OCI-LY7 (cell line): ENCODE data around the gene DDX39A. TPM values are rescaled to one million over a fixed set of nuclear protein-coding genes. Genes with fewer than 3 reads are reported as not detected.

Experiments
- BruUV-seq: library from RNA; stranded (reverse); fragments of 400-500 nt; replicated peaks from 2 replicates; lab custom pipeline; 2021; lab: Mats Ljungman, UMichigan
- CTCF ChIA-PET: fragments of 300-600 bp; sonication (Branson Sonifier 250); formaldehyde crosslinking; loops from one replicate; lab custom pipeline; 2022; ENCODE audit warnings: antibody characterized with exemption; ENCODE audit not compliant: unreplicated experiment; lab: Charles Lee
- POLR2A ChIA-PET: fragments of 300-600 bp; sonication (Branson Sonifier 250); formaldehyde crosslinking; loops from one replicate; lab custom pipeline; 2022; ENCODE audit warnings: antibody characterized with exemption; lab: Charles Lee
- DNase-seq: peaks from one replicate; pipeline ENCODE4 v3.0.0-alpha.2; 2015; ENCODE audit warnings: low spot score
- H2AFZ ChIP-seq: fragments of 200-600 bp; sonication (generic), shearing (Covaris generic); 2 replicates; pipeline ENCODE4 v1.6.1; 2014; ENCODE audit warnings: mild to moderate bottlenecking, antibody characterized with exemption, low read length, moderate library complexity
- H3K27ac ChIP-seq: fragments of 200-600 bp; sonication (generic); 2 replicates; pipeline ENCODE4 v1.5.1; 2014; ENCODE audit warnings: mixed run types, low read depth, mild to moderate bottlenecking, moderate library complexity, low read length, inconsistent platforms; ENCODE audit not compliant: poor library complexity, severe bottlenecking
- H3K36me3 ChIP-seq: fragments of 200-600 bp; sonication (generic); 2 replicates; pipeline ENCODE4 v1.6.1; 2014; ENCODE audit warnings: mild to moderate bottlenecking, antibody characterized with exemption, low read length, moderate library complexity, mixed read lengths; ENCODE audit not compliant: insufficient read depth
- H3K4me1 ChIP-seq: fragments of 200-600 bp; sonication (generic); 2 replicates; pipeline ENCODE4 v1.5.1; 2014; ENCODE audit warnings: mild to moderate bottlenecking, low read length; ENCODE audit not compliant: insufficient read depth, poor library complexity, severe bottlenecking
- H3K4me2 ChIP-seq: fragments of 200-600 bp; sonication (generic); 2 replicates; pipeline ENCODE4 v1.6.1; 2014; ENCODE audit warnings: mild to moderate bottlenecking, low read length
- H3K4me3 ChIP-seq: fragments of 200-600 bp; sonication (generic); 2 replicates; pipeline ENCODE4 v1.5.1; 2014; ENCODE audit warnings: mild to moderate bottlenecking, low read depth, low read length; ENCODE audit not compliant: poor library complexity, severe bottlenecking
- H3K79me2 ChIP-seq: fragments of 200-600 bp; sonication (generic); 2 replicates; pipeline ENCODE4 v1.6.1; 2016; ENCODE audit warnings: low read depth, mild to moderate bottlenecking, low read length, moderate library complexity, mixed read lengths; ENCODE audit not compliant: insufficient read depth
- H3K9me2 ChIP-seq: fragments of 200-600 bp; sonication (generic); 2 replicates; pipeline ENCODE4 v1.6.1; 2016; ENCODE audit warnings: mild to moderate bottlenecking, low read length, mixed read lengths; ENCODE audit not compliant: insufficient read depth
- H3K9me3 ChIP-seq: fragments of 200-600 bp; sonication (generic); 2 replicates; pipeline ENCODE4 v1.6.1; 2014; ENCODE audit warnings: mild to moderate bottlenecking, mixed run types, low read length, mixed read lengths
- H4K20me1 ChIP-seq: fragments of 200-600 bp; sonication (generic); 2 replicates; pipeline ENCODE4 v1.6.1; 2014; ENCODE audit warnings: mild to moderate bottlenecking, antibody characterized with exemption, low read length, moderate library complexity, mixed read lengths; ENCODE audit not compliant: insufficient read depth
- EZH2phosphoT487 ChIP-seq: fragments of 200-600 bp; sonication (generic); IDR thresholded peaks from 2 replicates; pipeline ENCODE4 v1.6.1; 2018; ENCODE audit warnings: low read depth, borderline replicate concordance, mild to moderate bottlenecking, mixed run types, antibody characterized with exemption, low read length, moderate library complexity, mixed read lengths
- intact Hi-C: fragments of 100-400 bp; cut with micrococcal nuclease; formaldehyde crosslinking; loops from one replicate; pipeline ENCODE4 v1.10.0; 2022; ENCODE audit not compliant: unreplicated experiment
- total RNA-seq, 2 experiments: library from RNA; depleted of rRNA in 1 of 2; stranded (reverse); fragments of >200 nt in 1 of 2; shearing (Covaris generic) in 1 of 2; gene quantifications; 2 replicates each; pipeline ENCODE4 v1.2.3, GENCODE V29; 2014 to 2022
- TF ChIP-seq, protein P1 (sequence below): fragments of 200-600 bp; sonication (generic); conservative IDR thresholded peaks from 2 replicates; pipeline ENCODE4 v1.5.1; 2014; ENCODE audit warnings: mild to moderate bottlenecking, antibody characterized with exemption, low read length, moderate library complexity, mixed read lengths

DDX39A gene
- total RNA-seq, 2 experiments from 2014 or later, result 294 to 474 TPM

DNA sequence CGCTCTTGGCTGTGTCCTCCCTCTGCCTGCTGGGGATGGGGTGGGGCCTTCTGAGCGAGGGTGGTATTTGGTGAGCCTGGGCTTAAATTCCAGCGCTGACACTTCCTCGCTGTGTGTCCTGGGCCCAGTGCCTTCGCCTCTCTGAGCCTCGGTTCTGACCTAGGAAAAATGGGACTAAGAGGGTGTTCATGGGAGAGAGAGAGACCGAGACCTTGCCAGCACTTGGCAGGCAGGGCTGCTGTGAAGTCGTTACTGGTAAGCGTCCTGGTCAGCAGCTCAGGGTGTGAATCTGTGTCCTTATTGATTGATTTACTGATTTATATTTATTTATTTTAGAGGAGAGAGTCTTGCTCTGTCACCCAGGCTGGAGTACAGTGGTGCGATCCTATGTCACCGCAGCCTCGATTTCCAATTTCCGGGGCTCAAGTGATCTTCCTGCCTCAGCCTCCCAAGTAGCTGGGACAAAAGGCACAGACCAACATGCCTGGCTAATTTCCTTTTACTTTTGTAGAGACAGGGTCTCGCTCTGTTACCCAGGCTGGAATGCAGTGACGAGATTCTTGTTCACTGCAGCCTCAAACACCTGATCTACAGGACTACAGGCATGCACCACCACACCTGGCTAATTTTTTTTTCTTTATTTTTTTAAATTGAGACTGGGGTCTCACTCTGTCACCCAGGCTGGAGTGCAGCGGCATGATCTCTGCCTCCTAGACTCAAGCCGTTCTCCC lies 16.3 kb upstream of the DDX39A start:
- CTCF ChIA-PET, result no interaction called here

GRCh38 chr19:14434543-14435319 lies 15.6 kb upstream of the DDX39A start:
- Histone ChIP-seq H3K4me3 (peak overlapping the region; percentile 90), H3K9me3 (no peaks in the 10 kb centered on the region), H3K9me2 (no peaks in the 10 kb centered on the region), H2AFZ (no peak overlapping the region), H3K79me2 (peaks cover 38% of the 10 kb centered on the region; the same call in 1 of the 2 replicates), H3K4me2 (peak overlapping the region; percentile 77), H3K4me1 (peaks cover 56% of the 10 kb centered on the region), H3K27ac (peak overlapping the region; percentile 60), H3K36me3 (peaks cover 11% of the 10 kb centered on the region; the same call in 1 of the 2 replicates), H4K20me1 (no peaks in the 10 kb centered on the region)
- BruUV-seq, result TSS peak; percentile 40
- ChIA-PET POLR2A (no interaction called here), CTCF (no interaction called here)
- intact Hi-C loops, result no loop called here
- TF ChIP-seq, protein P1, sequence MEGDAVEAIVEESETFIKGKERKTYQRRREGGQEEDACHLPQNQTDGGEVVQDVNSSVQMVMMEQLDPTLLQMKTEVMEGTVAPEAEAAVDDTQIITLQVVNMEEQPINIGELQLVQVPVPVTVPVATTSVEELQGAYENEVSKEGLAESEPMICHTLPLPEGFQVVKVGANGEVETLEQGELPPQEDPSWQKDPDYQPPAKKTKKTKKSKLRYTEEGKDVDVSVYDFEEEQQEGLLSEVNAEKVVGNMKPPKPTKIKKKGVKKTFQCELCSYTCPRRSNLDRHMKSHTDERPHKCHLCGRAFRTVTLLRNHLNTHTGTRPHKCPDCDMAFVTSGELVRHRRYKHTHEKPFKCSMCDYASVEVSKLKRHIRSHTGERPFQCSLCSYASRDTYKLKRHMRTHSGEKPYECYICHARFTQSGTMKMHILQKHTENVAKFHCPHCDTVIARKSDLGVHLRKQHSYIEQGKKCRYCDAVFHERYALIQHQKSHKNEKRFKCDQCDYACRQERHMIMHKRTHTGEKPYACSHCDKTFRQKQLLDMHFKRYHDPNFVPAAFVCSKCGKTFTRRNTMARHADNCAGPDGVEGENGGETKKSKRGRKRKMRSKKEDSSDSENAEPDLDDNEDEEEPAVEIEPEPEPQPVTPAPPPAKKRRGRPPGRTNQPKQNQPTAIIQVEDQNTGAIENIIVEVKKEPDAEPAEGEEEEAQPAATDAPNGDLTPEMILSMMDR, result no peak
- TF ChIP-seq EZH2phosphoT487, result no peak
- DNase-seq, result no peak

More for the DNA sequence above, 16.3 kb upstream of the DDX39A start:
- Histone ChIP-seq H3K4me1 (peaks cover 63% of the 10 kb centered on the region), H3K4me3 (no peak overlapping the region), H4K20me1 (no peaks in the 10 kb centered on the region), H3K27ac (peak overlapping the region; percentile 32), H3K9me2 (no peaks in the 10 kb centered on the region), H3K4me2 (peak overlapping the region; percentile 77), H3K9me3 (no peaks in the 10 kb centered on the region), H2AFZ (no peak overlapping the region), H3K36me3 (peaks cover 11% of the 10 kb centered on the region; the same call in 1 of the 2 replicates), H3K79me2 (peaks cover 46% of the 10 kb centered on the region; the same call in 1 of the 2 replicates)
- BruUV-seq, result no TSS peak
- POLR2A ChIA-PET, result interaction anchor here (0.6 kb wide), 1 partner anchor 140 kb away, joined by 5 read pairs; no protein-coding TSS in a partner anchor
- TF ChIP-seq EZH2phosphoT487, result no peak
- TF ChIP-seq, protein P1, result no peak
- no peak for DNase-seq
- intact Hi-C loops, result no loop called here
